ENCODE results near the gene COIL.

DNA sequence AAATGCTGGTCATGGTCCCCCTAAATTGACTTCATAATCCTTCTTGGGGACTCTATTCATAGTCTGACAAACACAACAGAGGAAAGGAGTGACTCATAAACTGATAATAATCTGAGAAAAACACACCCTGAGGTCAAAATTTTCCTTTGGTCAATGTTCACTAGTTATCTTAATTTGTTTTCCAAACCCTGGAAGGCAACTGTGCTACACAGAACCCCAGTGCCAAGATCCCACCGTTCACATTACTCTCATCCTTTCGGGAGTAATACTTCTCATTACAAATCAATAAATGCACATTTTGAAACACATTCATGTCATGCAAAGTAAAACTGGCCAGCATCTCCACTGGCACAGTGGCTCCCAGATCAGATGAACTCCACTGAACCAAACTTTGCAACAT lies 23.2 kb downstream of the COIL start:
- no peak for TF ChIP-seq CTCF (IDR thresholded peaks at IDR 0.05; ENCODE audit: low read depth, low read length)
- TF ChIP-seq, protein P1, sequence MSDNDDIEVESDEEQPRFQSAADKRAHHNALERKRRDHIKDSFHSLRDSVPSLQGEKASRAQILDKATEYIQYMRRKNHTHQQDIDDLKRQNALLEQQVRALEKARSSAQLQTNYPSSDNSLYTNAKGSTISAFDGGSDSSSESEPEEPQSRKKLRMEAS (IDR thresholded peaks at IDR 0.05; ENCODE audit: low read depth, low read length), result no peak

All from NB4 (cell line).